Measurements from ENCODE around the gene VPS33A.

Gene VPS33A

GRCh38 chr12:122298071-122298748 lies 31.9 kb upstream of the VPS33A start:
- Histone ChIP-seq H2AFZ (ENCODE audit: low read length) (no peak overlapping the region), H3F3A (ENCODE audit: insufficient read depth, low read length) (no peaks in the 10 kb centered on the region), H3K27ac (ENCODE audit: low read depth, low read length, poor library complexity, severe bottlenecking) (no peak overlapping the region), H3K36me3 (ENCODE audit: insufficient read depth, low read length) (peaks cover 12% of the 10 kb centered on the region), H3K27me3 (ENCODE audit: insufficient read depth, low read length) (no peaks in the 10 kb centered on the region), H3K9me2 (ENCODE audit: low read depth, low read length) (no peaks in the 10 kb centered on the region), H3K4me3 (ENCODE audit: low read depth, low read length, poor library complexity, severe bottlenecking) (no peak overlapping the region), H3K9me3 (ENCODE audit: low read length) (no peaks in the 10 kb centered on the region), H4K20me1 (ENCODE audit: insufficient read depth, low read length) (no peaks in the 10 kb centered on the region), H3K4me1 (ENCODE audit: insufficient read depth, low read length, severe bottlenecking) (no peaks in the 10 kb centered on the region), H3K4me2 (ENCODE audit: low read length) (no peak overlapping the region), H3K79me2 (ENCODE audit: insufficient read depth, low read length) (no peaks in the 10 kb centered on the region), H3K9ac (ENCODE audit: low read length) (no peak overlapping the region)
- TF ChIP-seq CTCF (IDR thresholded peaks at IDR 0.05; ENCODE audit: low read length), result no peak
- TF ChIP-seq EZH2 (IDR thresholded peaks at IDR 0.05; ENCODE audit: borderline replicate concordance, low read length), result no peak

- Histone ChIP-seq H3K9ac (ENCODE audit: low read length) (no peak overlapping the region), H3F3A (ENCODE audit: insufficient read depth, low read length) (no peaks in the 10 kb centered on the region), H3K36me3 (ENCODE audit: insufficient read depth, low read length) (peaks cover 12% of the 10 kb centered on the region), H3K9me3 (ENCODE audit: low read length) (no peaks in the 10 kb centered on the region), H3K4me1 (ENCODE audit: insufficient read depth, low read length, severe bottlenecking) (no peaks in the 10 kb centered on the region), H3K4me2 (ENCODE audit: low read length) (no peak overlapping the region), H4K20me1 (ENCODE audit: insufficient read depth, low read length) (no peaks in the 10 kb centered on the region), H2AFZ (ENCODE audit: low read length) (no peak overlapping the region), H3K9me2 (ENCODE audit: low read depth, low read length) (no peaks in the 10 kb centered on the region), H3K79me2 (ENCODE audit: insufficient read depth, low read length) (no peaks in the 10 kb centered on the region), H3K27me3 (ENCODE audit: insufficient read depth, low read length) (no peaks in the 10 kb centered on the region), H3K4me3 (ENCODE audit: low read depth, low read length, poor library complexity, severe bottlenecking) (no peak overlapping the region), H3K27ac (ENCODE audit: low read depth, low read length, poor library complexity, severe bottlenecking) (no peak overlapping the region)
- TF ChIP-seq CTCF (IDR thresholded peaks at IDR 0.05; ENCODE audit: low read length) (no peak), EZH2 (IDR thresholded peaks at IDR 0.05; ENCODE audit: borderline replicate concordance, low read length) (no peak)
Measured at GRCh38 chr12:122297494-122297893, 31.2 kb upstream of the VPS33A start.

- no peaks in the 10 kb centered on the region for H3K4me1 ChIP-seq (ENCODE audit: insufficient read depth, low read length, severe bottlenecking)
- no peaks in the 10 kb centered on the region for H3F3A ChIP-seq (ENCODE audit: insufficient read depth, low read length)
- peaks cover 12% of the 10 kb centered on the region for H3K36me3 ChIP-seq (ENCODE audit: insufficient read depth, low read length)
- no peaks in the 10 kb centered on the region for H3K9me3 ChIP-seq (ENCODE audit: low read length)
- no peaks in the 10 kb centered on the region for H3K79me2 ChIP-seq (ENCODE audit: insufficient read depth, low read length)
- no peaks in the 10 kb centered on the region for H3K9me2 ChIP-seq (ENCODE audit: low read depth, low read length)
- no peak overlapping the region for H3K4me2 ChIP-seq (ENCODE audit: low read length)
- H3K9ac ChIP-seq (ENCODE audit: low read length), result no peak overlapping the region
- TF ChIP-seq CTCF (IDR thresholded peaks at IDR 0.05; ENCODE audit: low read length) (no peak), EZH2 (IDR thresholded peaks at IDR 0.05; ENCODE audit: borderline replicate concordance, low read length) (no peak)
- H3K27ac ChIP-seq (ENCODE audit: low read depth, low read length, poor library complexity, severe bottlenecking), result no peak overlapping the region
- no peaks in the 10 kb centered on the region for H3K27me3 ChIP-seq (ENCODE audit: insufficient read depth, low read length)
- no peaks in the 10 kb centered on the region for H4K20me1 ChIP-seq (ENCODE audit: insufficient read depth, low read length)
- no peak overlapping the region for H2AFZ ChIP-seq (ENCODE audit: low read length)
- H3K4me3 ChIP-seq (ENCODE audit: low read depth, low read length, poor library complexity, severe bottlenecking), result no peak overlapping the region
Measured at GRCh38 chr12:122295877-122296276, 29.6 kb upstream of the VPS33A start.
